ENCODE measurements around the gene GARIN6.

DNA sequence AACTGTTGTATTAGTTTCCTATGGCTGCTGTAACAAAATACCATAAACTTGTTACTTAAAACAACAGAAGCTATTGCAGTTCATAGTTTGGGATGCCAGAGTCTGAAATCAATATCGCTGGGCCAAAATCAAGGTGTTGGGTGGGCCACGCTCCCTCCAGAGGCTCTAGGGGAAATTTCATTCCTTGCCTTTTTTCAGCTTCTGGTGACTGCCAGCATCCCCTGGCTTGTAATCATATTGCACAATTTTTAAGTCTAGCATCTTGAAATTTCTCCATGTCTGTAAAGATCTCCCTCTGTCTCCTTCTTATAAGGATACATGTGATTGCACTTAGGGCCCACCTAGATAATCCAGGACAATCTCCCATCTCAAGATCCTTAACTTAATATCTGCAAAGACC lies 48.8 kb upstream of the GARIN6 start:
- TF ChIP-seq, protein P1, sequence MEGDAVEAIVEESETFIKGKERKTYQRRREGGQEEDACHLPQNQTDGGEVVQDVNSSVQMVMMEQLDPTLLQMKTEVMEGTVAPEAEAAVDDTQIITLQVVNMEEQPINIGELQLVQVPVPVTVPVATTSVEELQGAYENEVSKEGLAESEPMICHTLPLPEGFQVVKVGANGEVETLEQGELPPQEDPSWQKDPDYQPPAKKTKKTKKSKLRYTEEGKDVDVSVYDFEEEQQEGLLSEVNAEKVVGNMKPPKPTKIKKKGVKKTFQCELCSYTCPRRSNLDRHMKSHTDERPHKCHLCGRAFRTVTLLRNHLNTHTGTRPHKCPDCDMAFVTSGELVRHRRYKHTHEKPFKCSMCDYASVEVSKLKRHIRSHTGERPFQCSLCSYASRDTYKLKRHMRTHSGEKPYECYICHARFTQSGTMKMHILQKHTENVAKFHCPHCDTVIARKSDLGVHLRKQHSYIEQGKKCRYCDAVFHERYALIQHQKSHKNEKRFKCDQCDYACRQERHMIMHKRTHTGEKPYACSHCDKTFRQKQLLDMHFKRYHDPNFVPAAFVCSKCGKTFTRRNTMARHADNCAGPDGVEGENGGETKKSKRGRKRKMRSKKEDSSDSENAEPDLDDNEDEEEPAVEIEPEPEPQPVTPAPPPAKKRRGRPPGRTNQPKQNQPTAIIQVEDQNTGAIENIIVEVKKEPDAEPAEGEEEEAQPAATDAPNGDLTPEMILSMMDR (IDR thresholded peaks at IDR 0.05), result no peak
- no peak for TF ChIP-seq POLR2A (IDR thresholded peaks at IDR 0.05)

Measured in thyroid gland (tissue), 4 donors.